Islet precursor cell (in vitro differentiated cells): Measurements from ENCODE around the gene PITX1.
A peak's percentile ranks its signal among the peaks of the same experiment; 100 is the strongest.

Experiments
- DNase-seq: peaks from one replicate; pipeline ENCODE4 v3.0.0-alpha.2; 2018

Gene PITX1

DNA sequence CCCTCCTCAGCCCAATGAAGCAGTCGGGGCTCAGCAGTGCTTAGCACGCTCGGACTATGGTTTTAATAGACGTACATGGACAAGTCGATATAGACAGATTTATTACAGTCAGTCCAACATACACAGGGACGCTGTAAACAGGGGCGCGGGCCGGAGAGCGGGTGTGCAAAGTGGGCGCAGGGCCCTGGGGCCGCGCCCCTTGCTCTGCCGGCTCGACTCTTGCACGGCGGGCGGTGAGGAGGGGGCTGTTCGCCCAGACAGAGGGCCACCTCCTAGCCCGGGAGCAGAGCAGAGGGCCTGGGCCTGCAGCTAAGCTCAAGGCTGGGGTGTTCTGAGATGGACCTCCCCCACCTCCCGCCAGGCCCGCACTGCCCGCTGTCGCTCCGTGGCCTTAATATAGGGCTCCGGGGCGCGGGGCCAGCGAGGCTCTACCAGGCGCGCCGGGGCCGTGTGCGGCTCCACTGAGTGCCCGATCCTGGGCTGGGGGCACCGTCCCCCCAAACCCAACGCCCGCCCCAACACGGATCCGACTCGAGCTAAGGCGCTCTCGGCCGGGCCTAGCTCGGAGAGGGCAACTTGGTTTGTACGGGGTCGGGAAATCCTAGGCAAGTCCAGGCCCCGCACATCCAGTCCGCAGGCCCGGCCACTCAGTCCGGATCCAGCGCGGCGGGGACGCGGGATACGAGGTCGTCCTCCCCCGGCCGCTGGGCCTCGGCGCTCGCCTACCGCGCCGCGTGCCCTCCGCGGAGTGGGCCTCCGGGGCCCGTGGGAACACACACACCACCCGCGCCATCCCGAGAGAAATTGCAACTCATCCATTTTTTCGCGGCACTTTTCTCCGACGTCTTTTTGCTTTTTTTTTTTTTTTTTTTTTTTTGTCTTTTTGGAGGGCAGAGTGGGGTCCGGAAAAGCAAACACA, 6.1 kb downstream of the PITX1 start:
- no peak for DNase-seq

DNA sequence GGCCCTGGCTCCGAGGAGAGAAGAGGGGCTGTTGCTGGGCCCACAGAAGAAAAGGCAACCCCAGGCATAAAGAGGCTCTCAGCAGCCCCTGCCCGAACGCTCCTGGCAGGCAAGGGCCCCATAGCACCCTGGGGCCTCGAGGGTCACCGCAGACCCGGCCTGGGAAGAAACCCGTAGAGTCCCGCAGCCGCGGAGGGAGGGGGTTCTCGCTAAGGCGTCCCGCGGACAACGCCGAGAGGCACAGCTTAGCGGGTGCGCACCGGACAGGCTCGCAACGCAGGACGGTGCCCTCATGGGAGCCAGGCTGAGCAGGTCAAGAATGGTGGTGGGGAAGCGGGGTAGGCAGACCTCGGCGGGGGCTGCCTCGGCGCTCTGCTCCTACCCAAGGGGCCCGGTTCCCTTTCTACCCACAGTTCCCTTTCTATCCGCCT, 6.7 kb downstream of the PITX1 start:
- DNase-seq: no peak

DNA sequence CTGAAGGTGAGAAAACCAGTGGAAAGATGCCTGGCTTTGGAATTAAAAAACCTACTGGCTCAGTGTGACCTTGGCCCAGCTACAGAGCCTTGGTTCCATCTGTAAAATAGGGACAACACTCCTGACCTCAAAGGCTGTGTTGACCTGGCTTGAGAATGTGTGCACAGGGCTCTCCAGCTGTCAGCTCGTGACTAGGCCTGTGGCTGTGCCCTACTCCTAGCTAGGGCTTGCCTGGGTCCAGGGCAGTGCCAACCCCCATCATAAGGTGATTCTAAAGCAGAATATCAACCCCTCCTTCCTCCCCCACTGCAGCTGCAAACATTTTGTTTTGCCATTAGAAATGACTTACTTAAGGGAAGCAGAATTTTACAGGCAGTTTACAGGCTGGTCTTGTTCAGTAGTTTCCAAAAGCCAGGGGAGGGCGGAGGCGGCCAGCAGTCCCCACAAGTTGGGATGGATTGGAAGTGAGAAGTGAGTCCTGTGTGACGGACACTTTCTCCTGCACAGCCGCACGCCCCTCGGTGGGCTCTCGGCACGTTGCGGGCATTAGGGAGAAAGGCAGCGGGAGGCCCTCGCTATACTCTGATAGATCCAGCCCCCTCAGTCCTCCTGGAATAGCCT, 7.3 kb downstream of the PITX1 start:
- DNase-seq: no peak

DNA sequence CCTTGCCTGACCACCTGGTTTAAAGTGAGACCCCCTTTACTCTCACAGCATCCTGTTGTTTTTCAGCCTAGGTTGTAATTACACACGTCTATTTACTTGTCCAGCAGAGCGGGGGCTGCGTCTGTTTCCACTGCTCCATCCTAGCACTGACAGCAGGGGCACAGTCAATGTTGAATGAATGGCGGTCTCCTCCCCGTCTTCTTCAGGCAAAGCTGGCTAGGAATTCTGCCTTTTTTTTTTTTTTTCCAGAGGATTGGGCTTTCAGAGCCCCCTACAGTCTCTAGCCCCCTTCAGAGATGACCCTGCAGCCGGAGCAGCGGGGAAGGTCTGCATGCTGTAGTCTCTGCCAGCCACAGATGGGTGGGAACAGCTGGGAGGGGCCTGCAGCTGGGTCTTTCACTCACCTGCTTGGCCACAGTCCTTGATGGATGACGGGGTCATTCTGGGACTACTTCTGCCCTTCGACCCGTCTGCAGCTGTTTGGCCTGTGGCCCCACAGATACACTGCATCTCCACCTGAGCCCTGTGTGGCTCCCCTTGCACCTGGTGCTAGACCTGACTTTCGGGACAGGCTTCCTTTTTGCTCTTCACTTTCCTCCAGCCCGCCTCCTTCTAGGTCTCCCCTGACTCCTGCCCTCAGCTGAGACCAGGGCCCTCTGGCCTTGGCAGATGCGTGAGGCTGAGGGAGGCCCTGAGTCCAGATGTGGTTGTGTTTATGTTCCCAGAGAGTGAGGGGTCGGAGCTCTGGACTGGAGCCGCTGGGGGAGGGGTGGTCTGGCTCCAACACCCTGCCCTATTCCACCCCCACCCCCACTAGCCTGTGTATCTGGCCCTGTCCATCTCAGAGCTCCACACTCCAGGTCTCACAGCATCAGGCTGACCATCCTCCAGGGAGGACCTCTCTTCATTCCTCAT, 8.0 kb downstream of the PITX1 start:
- no peak for DNase-seq

DNA sequence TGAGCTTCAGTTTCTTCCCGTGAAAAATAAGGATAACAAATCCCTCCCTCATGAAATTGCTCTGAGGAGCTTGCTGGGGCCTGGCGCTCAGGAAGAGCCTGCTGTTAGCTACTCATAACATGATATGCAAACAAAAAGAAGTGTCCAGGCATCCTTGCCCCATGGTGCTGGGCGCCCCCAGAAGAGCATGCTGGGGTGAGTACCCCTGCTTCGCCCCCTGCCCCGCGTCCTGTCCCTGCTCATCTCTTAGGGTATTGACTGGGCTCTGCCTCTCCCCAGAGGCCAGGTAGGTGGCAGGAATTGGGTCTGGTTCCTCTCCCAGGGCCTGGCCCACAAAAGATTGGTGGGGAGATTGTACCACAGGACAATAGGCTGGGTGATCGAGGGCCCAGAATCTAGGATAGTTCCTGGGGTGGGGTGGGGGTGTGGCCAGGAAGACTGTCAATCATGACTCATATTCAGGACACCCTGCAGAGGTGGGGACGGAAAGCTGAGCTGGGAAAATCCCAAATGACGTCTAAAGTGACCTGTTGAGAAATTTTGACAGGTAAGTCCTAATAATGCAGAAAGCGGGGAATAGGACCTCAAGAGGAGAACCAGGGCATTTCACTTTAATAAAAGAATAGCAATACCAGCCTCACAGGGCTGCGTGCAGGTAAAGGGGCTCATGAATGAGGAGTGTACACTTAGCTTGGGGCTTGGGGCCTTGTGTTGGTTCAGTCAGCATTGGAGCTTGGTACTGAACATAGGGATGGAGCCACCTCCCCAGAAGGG, 8.9 kb downstream of the PITX1 start:
- no peak for DNase-seq

DNA sequence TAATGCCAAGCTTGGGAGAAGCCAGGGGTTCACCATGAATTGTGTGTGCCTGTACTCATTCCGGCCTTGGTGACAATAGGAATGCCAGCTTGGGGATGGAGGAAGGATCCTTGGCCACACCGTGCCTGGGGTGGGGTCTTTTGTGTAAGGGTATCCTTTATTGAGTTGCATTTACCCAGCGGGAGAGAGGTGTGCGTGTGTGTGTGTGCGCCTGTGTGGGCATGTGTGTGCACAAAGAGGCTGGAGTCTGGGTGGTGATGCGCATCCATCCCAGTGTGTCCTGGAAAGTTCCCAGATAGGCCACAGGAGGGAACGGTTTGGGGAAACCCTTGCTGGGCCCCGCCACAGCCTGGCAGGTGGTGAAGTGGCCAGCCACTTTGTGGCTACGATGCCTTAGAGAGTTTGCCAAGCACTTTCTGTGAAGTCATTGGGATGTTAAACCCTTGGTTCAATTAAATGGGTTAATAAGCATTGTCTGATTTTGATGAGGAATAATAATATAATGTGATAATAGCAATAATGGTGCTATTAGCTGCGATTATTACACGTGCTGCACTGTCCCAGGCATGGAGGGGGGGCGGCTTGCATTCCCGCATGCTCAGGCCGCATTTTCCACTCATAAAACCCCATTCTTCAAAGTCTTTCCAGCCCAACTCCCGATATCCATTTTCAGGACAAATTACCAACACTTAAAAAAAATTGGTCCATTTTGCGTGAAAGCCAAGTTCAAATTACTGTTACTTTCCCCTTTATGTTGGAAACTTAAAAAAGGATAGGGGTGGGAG, 13.7 kb downstream of the PITX1 start:
- DNase-seq: no peak

DNA sequence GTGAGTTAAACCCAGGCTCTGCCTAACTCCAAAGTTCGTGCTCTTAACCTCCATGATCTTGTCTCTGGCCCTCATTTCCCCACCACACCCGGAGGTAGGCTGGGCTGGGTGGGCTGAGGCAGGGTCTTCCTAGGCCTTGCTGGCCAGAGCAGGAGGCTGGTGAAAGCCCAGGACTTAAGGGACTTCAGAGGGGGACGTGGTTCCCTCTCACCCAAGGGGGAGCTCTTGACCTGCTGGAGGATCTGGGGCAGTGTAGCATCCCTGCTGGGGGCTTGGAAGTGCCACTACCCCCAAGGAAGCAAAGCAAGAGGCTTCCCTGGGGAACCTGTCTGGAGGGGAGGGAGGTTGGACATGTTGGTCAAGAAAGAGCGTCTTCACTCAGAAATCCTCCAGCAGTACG, 14.7 kb downstream of the PITX1 start:
- DNase-seq: no peak

DNA sequence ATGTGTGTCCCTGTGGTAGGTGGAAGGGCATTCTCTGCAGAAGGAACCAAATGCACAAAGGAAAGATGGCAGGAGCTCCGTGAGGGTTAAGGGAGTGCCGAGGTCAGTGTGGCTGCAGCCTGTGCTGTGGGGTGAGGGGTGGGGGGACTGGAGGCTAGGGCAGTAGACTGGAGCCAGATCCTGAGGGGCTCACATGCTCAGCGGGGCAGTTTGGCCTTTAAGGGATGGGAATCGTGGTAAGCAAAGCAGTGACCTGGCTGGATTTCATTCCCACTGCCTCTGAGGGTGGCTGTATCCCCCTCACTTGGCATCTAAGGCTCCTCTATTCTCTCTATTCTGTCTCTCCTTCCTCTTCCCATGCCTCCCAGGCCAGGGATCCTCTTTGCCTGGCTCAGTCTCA, 15.6 kb downstream of the PITX1 start:
- no peak for DNase-seq

DNA sequence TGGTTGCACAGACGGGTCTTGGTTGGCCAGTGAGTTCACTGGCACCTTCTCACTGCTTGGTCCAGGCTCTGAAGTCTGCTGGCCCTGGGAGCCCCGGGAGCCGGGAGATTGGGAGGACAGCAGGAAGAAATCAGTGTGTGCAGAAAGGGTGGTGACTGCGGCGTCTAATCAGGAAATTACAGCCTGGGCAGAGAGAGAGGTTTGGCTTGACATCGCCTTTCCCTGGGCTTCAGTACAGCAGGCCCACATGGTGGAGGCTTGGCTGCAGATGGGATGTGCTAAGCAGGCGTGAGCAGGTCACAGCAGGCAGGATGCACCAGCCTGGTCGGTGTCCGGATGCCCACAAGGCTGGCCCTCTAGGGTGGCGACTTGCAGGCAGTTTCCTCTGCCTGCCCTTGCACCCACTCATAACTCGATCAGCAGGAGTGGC, 17.2 kb downstream of the PITX1 start:
- DNase-seq: peak; percentile 24

DNA sequence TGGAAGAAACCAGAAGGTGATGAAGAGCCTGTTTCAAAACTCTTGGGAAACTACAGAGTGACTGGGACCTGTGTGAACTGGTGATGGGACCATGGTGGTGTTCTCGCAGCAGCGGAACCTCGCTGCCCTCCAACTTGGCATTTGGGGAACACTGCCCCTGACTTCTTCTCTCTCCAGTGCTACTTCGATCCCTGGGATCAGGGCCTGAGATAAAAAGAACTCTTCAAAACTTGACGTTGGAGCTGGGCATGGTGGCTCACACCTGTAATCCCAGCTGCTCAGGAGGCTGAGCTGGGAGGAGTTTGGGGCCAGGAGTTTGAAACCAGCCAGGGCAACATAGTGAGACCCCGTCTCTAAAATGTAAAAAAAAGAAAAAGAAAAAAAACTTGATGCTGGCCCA, 18.1 kb downstream of the PITX1 start:
- DNase-seq: peak; percentile 10

DNA sequence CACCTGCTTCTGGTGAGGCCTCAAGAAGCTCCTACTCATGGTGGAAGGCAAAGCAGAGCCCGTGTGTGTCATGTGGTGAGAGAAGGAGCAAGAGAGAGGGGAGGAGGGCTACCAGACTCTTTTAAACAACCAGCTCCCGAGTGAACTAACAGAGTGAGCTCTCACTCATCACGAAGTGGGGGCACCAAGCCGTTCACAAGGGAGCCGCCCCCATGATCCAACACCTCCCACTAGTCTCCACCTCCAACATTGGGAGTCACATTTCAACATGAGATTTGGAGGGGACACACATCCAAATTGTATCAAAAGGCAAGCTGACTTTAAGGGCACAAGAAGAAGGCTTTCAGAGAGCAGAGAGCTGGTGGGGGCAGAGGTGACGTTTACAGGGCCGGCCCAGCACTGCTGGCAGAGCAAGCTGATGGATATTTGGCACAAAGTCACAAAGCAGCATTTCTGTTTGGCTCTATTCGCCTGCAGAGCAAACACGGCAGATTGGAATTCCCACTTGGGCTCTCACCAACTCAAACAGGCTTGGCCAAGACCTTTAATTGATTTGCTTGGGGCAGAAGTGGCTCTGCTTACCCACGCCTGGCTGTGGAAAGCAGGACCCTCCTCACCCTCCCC, 20.0 kb downstream of the PITX1 start:
- peak; percentile 43 for DNase-seq

DNA sequence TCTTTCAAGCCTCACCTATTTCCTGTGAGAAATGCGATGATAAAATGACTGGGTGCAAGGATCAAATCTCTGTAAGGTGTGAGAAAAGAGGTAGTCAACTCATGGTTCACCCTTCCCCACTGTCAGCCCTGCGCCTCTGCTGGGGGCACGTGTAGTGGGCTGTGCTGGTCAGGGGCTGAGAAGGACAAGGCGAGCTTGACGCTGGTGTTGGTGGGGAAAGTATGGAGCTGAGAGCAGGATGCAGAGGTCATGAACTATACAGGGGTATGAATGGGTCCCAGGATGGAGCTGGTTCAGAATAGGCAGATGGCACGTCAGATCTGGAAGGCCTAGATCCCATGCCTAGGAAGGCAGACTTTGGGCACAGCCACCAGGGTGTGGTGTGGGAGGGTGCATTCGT, 20.6 kb downstream of the PITX1 start:
- no peak for DNase-seq

DNA sequence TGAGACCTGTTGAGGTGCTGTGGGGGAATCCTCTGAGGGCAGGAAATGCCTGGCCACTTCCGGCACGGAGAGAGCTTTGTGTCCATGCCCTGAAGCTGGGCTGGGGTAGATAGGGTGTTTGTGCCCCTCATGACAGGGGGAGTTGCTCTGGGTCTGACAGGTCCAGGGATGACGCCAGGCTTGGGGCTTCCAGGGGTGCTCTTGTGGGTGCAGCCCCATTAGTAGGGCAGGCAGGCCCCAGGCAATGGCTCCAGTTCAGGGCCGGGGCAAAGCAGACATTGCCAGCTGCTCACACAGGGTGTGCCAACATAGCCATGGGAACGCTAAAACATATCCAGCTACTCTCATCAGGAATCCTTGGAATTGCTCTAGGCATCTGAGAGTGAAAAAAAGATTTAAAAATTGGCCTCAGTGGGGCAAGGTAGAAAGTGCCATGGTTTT, 21.1 kb downstream of the PITX1 start:
- DNase-seq: no peak

DNA sequence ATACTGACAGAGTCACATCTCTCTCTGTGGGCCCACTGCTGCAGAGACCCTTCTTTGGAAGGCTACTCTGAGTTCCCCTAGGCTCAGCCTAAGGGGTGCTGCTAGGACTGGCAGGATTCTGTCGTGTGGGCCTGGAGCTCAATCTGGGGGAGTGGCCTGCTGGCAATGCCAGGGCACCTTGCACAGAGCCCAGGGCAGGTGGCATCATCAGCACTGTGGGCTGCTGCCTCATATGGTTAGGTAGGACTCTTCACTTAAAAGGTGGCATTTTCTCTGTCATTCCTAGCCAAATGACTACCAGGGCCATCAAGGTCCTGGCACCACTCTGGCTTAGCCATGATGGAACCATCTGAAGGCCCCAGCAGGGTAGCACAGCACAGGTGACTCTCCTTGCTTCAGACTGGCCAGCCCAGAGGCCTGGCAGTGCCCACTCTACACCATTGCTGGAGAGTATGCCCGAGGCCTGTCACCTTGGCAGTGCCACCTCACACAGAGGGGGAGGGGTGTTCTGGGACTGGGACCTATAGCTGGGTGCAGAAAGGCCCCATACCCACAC, 21.9 kb downstream of the PITX1 start:
- DNase-seq: peak; percentile 34

DNA sequence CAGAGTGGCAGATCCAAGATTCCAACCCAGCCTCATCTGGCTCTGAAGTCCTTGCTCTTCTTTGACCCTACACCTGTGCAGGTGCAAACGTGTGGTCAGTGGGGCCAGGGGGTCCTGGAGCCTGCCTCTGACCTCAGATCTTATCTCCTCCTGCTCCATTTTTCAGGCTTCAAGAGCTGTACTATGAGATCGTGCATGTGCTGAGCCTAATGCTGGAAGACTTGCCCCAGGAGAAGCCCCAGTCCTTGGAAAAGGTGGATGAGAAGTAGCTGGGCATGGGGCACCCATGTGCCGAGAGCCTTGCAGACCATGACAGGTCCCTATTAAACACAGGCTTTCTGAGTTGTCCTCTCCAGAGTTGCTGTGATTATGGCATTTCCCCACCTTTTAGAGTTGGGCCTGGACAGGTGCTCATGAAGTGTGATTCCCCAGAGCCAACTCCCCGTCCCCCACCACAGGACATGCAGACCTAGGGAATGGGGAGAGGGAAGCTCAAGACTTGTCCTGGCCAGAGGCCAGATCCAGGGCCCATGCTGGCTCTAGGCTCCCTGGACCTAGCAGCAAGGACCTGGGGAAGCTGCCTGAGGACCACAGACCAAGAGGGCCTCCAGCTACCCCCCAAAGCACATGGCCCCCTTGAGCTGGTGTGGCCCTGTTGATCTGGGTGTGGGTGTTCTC, 22.5 kb downstream of the PITX1 start:
- DNase-seq: peak; percentile 51

DNA sequence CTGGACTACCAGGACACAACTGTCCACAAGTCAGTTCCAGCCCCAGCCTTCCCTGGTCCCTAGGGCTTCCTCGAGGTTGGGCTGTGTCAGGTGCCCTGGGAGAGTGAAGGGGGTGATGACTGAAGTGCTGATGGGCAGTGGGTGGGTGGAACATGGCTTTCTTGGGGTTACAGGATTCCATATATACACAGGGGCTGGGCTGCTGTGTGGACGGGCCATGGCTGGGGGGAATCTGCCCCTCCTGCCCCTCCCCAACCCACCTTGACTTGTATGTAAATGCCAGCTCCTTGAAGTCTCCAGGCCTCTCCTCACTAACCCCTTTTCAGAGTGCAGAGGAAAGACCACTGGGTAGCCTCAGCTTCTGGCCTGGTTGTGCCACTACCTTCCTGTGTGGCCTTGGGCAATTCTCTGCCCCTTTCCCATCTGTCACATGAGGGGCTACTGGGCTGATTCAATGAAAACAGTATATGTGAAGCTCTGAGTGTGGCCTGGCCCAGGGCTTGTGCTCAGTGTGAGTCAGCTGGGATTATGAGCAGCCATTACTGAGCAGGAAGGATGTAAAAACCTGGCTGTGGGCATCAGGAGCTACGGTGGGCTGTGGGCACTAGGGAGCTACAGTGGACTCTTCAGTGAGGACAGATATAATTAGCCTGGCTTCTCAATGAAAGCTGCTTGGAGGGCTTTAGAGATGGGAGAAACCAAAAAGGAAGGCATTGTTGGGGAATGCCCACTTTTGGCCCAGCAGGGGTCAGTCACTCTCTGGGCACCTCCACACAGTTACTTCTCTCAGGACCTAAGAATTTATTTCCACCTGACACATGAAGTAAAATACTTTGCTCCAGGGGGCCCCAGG, 23.3 kb downstream of the PITX1 start:
- DNase-seq: peak; percentile 42

DNA sequence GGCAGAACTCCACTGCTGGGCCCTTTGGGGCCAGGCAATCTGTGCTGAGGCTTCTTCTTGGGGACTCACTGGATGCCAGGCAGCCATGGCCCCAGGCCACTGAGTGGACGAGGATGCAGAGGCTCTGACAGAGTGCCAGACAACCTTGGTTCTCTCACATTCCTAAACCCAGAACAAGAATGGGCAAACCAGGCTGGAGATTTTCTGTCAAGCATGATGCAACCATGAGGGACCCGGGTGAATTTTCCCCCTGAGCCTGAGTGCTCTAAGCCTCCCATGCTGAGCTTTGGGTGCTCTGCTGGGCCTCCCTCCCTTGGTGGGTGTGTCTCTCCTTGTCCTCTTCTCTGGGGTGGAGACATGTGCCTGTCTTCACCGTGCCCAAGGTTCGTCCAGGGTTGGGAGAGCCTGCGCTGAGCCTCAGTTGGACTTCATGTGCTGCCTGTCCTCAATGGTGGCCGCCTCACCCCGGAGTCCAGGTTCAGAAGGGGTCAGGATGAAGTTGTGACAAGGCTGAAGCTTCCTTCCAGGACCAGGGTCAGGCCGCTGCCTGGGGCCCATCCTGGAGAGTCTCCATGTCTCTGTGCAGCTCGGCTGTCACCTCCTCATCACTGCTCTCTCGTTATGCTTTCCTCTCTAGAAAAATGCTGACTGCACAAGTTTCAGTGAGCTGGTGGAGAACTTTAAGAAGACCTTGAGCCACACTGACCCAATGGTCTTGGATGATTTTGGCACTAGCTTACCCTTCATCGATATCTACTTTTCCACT, 24.1 kb downstream of the PITX1 start:
- DNase-seq: peak; percentile 40
